HL-60 (cell line): ENCODE results near the gene STRN3.
"Not testable (repeated sequence)": the region's sequence is repeated elsewhere in the genome, so short reads cannot be mapped to it uniquely, and the experiment has no call there.

Experiments
- DNase-seq, 2 experiments: peaks; one replicate each; pipeline ENCODE4 v3.0.0-alpha.2; 2010 to 2020; ENCODE audit warnings: low read depth in 1 of 2, low spot score in 1 of 2
- H3K27ac ChIP-seq: fragments of 250-450 bp; sonication (Bioruptor Pico); replicated peaks from 2 replicates; pipeline ENCODE4 v1.5.1; 2020; ENCODE audit warnings: mild to moderate bottlenecking, moderate library complexity
- H3K27me3 ChIP-seq: fragments of 250-450 bp; sonication (Bioruptor Pico); 2 replicates; pipeline ENCODE4 v1.5.1; 2021; ENCODE audit warnings: mild to moderate bottlenecking, moderate library complexity; ENCODE audit not compliant: insufficient read depth, poor library complexity, severe bottlenecking
- H3K4me3 ChIP-seq: replicated peaks from 2 replicates; pipeline ENCODE4 v1.5.1; 2011; ENCODE audit warnings: mild to moderate bottlenecking, control low read depth, low read length; ENCODE audit not compliant: insufficient read depth
- GABPA ChIP-seq: IDR thresholded peaks from 2 replicates; pipeline ENCODE4 v1.6.1; 2012; ENCODE audit warnings: low read depth
- POLR2AphosphoS5 ChIP-seq: IDR thresholded peaks from 2 replicates; pipeline ENCODE4 v1.6.1; 2012; ENCODE audit warnings: low read depth
- SPI1 ChIP-seq: IDR thresholded peaks from 2 replicates; pipeline ENCODE4 v1.6.1; 2012; ENCODE audit warnings: low read depth, mild to moderate bottlenecking, borderline replicate concordance
- TF ChIP-seq, protein P1 (sequence below): IDR thresholded peaks from 2 replicates; pipeline ENCODE4 v1.6.1; 2012; ENCODE audit warnings: low read depth; ENCODE audit not compliant: insufficient replicate concordance
- TF ChIP-seq, protein P2 (sequence below): IDR thresholded peaks from one replicate; pipeline ENCODE4 v1.5.1; 2011; ENCODE audit warnings: low read length, control low read depth, inconsistent platforms; ENCODE audit not compliant: insufficient read depth

STRN3 gene

DNA sequence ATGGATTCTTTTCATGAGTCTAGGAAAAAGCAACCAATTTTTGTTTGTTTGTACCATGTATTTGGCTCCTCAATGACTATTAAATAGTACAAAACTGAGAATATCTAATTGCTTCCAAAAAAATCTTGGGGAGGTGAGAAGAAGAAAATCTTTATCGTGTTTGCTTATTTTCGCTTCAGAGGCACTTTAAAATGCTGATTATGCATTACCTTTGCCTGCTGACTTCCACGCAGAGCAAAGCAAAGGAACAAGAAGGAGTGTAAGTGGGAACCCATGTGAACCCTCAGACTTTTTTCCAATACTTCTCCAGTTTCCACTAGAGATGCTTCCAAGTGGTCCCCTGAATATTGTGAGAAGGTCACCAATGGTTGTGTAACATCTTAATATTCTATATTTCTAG lies 43.2 kb upstream of the STRN3 start:
- no peak for DNase-seq
- no peaks in the 10 kb centered on the region for H3K27me3 ChIP-seq
- H3K27ac ChIP-seq = no peak overlapping the region
- TF ChIP-seq POLR2AphosphoS5 = no peak
- no peak overlapping the region for H3K4me3 ChIP-seq

DNA sequence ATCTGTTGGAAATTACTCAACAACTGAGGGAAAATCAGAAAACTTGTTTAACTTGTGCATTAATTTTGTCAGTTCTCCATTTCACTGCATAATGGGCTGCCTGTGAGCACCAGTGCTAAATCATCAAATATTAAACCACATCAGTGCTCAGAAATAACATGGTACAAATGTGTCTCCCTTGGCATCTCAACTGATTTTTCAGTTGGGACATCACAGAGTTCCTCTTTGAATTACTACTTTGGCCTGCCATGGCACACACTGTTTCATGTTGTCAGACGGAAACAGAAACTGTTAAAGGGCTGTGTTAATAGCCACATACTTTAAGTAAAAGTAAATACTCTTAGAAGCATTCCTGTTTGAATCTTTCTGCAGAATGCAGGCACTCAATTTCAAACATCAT lies 42.1 kb upstream of the STRN3 start:
- TF ChIP-seq POLR2AphosphoS5 (no peak), SPI1 (peak; percentile 86; the same call in 1 of the 2 replicates)
- H3K4me3 ChIP-seq = no peak overlapping the region
- H3K27me3 ChIP-seq = no peaks in the 10 kb centered on the region
- peak; percentile 13 to 65 for DNase-seq
- H3K27ac ChIP-seq = peak overlapping the region; percentile 12; the same call in 1 of the 2 replicates

DNA sequence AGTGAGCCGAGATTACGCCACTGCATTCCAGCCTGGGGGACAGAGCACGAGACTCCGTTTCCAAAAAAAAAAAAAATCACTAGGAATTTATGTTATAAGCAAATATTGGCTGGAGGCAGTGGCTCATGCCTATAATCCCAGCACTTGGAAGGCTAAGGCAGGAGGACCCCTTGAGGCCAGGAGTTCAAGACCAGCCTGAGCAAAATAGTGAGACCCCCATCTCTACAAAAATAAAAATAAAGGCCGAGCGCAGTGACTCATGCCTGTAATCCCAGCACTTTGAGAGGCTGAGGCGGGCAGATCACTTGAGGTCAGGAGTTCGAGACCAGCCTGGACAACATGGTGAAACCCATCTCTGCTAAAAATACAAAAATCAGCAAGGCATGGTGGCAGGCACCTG lies 36.7 kb upstream of the STRN3 start:
- not testable (repeated sequence) for H3K4me3 ChIP-seq, DNase-seq, H3K27ac ChIP-seq, H3K27me3 ChIP-seq

DNA sequence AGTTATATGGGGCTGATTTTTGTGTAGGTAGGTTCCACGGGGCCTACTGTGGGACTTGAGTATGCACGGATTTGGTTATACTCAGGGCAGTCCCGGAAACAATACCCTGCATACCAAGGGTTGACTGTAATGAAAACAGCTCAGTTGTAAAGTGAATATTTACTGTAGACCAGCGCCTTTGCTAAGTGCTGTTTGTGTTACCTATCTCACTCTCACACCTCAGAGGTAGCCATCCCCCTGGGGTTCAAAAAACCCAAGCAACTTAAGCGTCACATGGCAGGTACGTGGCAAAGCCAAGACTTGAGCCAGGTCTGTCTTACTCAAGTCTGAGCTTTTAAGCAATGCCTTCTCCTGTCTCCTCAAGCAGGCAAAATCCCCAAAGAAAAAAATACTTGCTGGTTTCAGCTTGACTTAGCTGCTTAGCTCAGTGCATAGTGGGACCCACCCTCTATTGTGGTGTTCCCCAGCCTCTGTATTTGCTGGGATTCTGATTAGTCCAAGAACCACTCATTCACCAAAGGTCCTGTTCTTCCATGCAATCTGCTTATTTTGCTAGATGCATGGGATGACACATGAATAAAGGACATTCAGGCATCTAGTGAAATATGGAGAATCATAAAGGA lies 34.2 kb upstream of the STRN3 start:
- no peaks in the 10 kb centered on the region for H3K27me3 ChIP-seq
- H3K27ac ChIP-seq = no peak overlapping the region
- no peak for DNase-seq
- no peak for TF ChIP-seq POLR2AphosphoS5
- TF ChIP-seq, protein P1, sequence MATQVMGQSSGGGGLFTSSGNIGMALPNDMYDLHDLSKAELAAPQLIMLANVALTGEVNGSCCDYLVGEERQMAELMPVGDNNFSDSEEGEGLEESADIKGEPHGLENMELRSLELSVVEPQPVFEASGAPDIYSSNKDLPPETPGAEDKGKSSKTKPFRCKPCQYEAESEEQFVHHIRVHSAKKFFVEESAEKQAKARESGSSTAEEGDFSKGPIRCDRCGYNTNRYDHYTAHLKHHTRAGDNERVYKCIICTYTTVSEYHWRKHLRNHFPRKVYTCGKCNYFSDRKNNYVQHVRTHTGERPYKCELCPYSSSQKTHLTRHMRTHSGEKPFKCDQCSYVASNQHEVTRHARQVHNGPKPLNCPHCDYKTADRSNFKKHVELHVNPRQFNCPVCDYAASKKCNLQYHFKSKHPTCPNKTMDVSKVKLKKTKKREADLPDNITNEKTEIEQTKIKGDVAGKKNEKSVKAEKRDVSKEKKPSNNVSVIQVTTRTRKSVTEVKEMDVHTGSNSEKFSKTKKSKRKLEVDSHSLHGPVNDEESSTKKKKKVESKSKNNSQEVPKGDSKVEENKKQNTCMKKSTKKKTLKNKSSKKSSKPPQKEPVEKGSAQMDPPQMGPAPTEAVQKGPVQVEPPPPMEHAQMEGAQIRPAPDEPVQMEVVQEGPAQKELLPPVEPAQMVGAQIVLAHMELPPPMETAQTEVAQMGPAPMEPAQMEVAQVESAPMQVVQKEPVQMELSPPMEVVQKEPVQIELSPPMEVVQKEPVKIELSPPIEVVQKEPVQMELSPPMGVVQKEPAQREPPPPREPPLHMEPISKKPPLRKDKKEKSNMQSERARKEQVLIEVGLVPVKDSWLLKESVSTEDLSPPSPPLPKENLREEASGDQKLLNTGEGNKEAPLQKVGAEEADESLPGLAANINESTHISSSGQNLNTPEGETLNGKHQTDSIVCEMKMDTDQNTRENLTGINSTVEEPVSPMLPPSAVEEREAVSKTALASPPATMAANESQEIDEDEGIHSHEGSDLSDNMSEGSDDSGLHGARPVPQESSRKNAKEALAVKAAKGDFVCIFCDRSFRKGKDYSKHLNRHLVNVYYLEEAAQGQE = no peak
- no peak for TF ChIP-seq SPI1
- TF ChIP-seq GABPA = no peak
- TF ChIP-seq, protein P2, sequence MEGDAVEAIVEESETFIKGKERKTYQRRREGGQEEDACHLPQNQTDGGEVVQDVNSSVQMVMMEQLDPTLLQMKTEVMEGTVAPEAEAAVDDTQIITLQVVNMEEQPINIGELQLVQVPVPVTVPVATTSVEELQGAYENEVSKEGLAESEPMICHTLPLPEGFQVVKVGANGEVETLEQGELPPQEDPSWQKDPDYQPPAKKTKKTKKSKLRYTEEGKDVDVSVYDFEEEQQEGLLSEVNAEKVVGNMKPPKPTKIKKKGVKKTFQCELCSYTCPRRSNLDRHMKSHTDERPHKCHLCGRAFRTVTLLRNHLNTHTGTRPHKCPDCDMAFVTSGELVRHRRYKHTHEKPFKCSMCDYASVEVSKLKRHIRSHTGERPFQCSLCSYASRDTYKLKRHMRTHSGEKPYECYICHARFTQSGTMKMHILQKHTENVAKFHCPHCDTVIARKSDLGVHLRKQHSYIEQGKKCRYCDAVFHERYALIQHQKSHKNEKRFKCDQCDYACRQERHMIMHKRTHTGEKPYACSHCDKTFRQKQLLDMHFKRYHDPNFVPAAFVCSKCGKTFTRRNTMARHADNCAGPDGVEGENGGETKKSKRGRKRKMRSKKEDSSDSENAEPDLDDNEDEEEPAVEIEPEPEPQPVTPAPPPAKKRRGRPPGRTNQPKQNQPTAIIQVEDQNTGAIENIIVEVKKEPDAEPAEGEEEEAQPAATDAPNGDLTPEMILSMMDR = no peak
- no peak overlapping the region for H3K4me3 ChIP-seq

DNA sequence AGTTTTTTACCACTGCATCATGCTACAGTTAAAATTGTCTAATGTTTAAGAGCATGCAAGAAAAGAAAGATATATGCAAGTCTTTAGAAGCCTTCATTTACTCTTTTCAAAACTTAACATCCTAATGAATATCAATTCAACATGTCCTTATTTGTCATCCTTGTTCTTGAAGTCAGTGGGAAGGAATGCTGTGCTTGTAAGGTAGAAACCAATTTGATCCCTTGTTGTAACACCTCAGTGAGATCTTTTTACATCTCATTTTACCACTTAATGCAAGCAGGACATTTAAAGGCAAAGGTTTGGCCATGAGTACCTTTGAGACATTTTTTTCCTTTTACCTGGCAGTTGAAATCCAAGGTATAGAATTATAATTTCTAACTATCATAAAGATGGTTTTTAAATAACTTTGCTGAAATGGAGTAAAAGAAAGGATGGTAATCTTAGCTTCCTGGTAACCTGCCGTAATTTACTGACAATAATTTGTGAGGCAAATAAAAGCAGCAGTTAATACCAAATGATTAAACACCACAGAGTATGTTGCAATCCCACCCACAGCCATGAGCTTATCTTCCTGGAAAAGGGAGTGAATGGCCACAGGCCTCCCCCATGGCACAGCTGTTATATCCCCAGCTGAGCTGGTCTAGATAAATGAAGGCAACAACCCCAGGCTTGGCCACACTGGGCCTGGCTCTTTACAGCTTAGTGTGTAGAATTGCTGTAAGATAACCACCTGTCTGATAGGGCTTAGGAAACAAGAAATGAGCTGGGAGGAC lies 33.2 kb upstream of the STRN3 start:
- DNase-seq = peak; percentile 43 to 83
- H3K27ac ChIP-seq = no peak overlapping the region

More for the DNA sequence above, 33.2 kb upstream of the STRN3 start:
- no peaks in the 10 kb centered on the region for H3K27me3 ChIP-seq
- H3K4me3 ChIP-seq = no peak overlapping the region
- TF ChIP-seq, protein P2 = no peak
- TF ChIP-seq SPI1 (no peak), POLR2AphosphoS5 (peak; percentile 99), GABPA (0 out of 2 replicates have a peak, but pooled peaks have one; percentile 10)
- TF ChIP-seq, protein P1 = peak; percentile 26
